ENCODE results near the gene TTLL3. TPM values are rescaled to one million over a fixed set of nuclear protein-coding genes. Genes with fewer than 3 reads are reported as not detected.

TTLL3 gene
- total and polyA plus RNA-seq, 2 of the 13 experiments (the other 11 are each of a cell fraction or from before 2014, with no cell fraction given), result 9.5 to 51.2 TPM

DNA sequence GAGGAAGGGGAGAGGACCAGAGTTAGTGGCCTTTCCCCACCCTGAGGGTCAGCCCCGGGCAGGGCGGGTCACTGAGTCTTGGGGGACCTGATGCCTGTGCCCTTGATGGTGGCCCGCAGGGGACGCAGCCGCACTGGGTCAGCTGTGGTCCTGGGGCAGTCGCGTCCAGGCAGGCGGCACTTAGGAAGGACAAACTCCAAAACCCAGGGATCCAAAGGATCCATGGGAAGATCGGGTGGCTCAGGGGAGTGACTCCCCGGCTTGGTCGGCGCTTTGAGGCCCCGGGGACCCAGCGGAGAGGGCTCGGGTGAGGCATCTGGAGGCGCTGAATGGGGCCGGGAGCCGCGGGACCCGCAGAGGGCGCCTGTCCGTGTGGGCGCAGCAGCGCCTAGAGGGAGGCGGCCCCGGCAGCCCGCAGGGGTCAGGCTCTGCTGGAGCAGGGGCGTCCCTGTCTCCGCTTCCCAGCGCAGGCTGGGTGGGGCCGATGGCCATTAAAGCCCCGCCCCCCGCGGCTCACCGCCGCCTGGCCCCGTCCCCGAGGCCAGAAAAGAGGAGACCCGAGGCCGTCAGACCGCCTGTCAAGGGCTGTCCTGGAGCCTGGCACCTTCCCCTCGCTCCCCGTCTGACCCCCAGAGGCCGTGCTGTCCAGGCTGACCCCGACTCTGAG is 52.5 kb downstream of the TTLL3 start (continued):
- TF ChIP-seq, protein P1, sequence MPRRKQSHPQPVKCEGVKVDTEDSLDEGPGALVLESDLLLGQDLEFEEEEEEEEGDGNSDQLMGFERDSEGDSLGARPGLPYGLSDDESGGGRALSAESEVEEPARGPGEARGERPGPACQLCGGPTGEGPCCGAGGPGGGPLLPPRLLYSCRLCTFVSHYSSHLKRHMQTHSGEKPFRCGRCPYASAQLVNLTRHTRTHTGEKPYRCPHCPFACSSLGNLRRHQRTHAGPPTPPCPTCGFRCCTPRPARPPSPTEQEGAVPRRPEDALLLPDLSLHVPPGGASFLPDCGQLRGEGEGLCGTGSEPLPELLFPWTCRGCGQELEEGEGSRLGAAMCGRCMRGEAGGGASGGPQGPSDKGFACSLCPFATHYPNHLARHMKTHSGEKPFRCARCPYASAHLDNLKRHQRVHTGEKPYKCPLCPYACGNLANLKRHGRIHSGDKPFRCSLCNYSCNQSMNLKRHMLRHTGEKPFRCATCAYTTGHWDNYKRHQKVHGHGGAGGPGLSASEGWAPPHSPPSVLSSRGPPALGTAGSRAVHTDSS (CRISPR knock-in tag; conservative IDR thresholded peaks at IDR 0.05), result no peak
- peak; percentile 95 for TF ChIP-seq ZBTB8A (CRISPR knock-in tag; IDR thresholded peaks at IDR 0.05; ENCODE audit: borderline replicate concordance, low read depth)
- TF ChIP-seq ARNT2 (CRISPR knock-in tag; IDR thresholded peaks at IDR 0.05; ENCODE audit: low read depth), result peak; percentile 71; the same call in 1 of the 2 replicates
- peak in 1 of 2 experiments; percentile 18; a peak in 1 of 4 replicates for TF ChIP-seq NR2F1 (CRISPR knock-in tag; IDR thresholded peaks at IDR 0.05)
- peak in 1 of 2 experiments; percentile 80; a peak in 3 of 4 replicates for TF ChIP-seq POLR2A (IDR thresholded peaks at IDR 0.05; ENCODE audit: insufficient read depth in 1 of 2, low read depth in 2 of 2, low read length in 2 of 2)
- peak; percentile 78; the same call in 1 of the 2 replicates for TF ChIP-seq KMT2A (CRISPR knock-in tag; IDR thresholded peaks at IDR 0.05)
- TF ChIP-seq, protein P2, sequence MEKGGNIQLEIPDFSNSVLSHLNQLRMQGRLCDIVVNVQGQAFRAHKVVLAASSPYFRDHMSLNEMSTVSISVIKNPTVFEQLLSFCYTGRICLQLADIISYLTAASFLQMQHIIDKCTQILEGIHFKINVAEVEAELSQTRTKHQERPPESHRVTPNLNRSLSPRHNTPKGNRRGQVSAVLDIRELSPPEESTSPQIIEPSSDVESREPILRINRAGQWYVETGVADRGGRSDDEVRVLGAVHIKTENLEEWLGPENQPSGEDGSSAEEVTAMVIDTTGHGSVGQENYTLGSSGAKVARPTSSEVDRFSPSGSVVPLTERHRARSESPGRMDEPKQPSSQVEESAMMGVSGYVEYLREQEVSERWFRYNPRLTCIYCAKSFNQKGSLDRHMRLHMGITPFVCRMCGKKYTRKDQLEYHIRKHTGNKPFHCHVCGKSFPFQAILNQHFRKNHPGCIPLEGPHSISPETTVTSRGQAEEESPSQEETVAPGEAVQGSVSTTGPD (CRISPR knock-in tag; IDR thresholded peaks at IDR 0.05), result no peak
- TF ChIP-seq, protein P3, sequence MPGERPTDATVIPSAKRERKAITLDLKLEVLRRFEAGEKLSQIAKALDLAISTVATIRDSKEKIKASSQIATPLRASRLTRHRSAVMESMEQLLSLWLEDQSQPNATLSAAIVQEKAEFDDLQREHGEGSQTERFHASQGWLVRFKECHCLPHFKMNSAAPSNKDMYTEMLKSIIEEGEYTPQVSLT (CRISPR knock-in tag; IDR thresholded peaks at IDR 0.05; ENCODE audit: borderline replicate concordance, low read depth), result no peak
- TF ChIP-seq IKZF4 (CRISPR knock-in tag; IDR thresholded peaks at IDR 0.05; ENCODE audit: borderline replicate concordance, low read depth, not compliant biosample characterization), result no peak
- peak; percentile 65; the same call in 1 of the 2 replicates for TF ChIP-seq MTA1 (CRISPR knock-in tag; IDR thresholded peaks at IDR 0.05; ENCODE audit: borderline replicate concordance)
- TF ChIP-seq, protein P4, sequence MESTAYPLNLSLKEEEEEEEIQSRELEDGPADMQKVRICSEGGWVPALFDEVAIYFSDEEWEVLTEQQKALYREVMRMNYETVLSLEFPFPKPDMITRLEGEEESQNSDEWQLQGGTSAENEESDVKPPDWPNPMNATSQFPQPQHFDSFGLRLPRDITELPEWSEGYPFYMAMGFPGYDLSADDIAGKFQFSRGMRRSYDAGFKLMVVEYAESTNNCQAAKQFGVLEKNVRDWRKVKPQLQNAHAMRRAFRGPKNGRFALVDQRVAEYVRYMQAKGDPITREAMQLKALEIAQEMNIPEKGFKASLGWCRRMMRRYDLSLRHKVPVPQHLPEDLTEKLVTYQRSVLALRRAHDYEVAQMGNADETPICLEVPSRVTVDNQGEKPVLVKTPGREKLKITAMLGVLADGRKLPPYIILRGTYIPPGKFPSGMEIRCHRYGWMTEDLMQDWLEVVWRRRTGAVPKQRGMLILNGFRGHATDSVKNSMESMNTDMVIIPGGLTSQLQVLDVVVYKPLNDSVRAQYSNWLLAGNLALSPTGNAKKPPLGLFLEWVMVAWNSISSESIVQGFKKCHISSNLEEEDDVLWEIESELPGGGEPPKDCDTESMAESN (CRISPR knock-in tag; conservative IDR thresholded peaks at IDR 0.05), result no peak; the same call in 1 of the 2 replicates
- TF ChIP-seq ESRRA (CRISPR knock-in tag; IDR thresholded peaks at IDR 0.05; ENCODE audit: low read depth), result no peak
- peak; percentile 49; the same call in 1 of the 2 replicates for TF ChIP-seq ZNF460 (CRISPR knock-in tag; IDR thresholded peaks at IDR 0.05; ENCODE audit: borderline replicate concordance)
- no peak for TF ChIP-seq TCF7L2 (IDR thresholded peaks at IDR 0.05; ENCODE audit: low read depth, low read length)
- TF ChIP-seq KAT2B (IDR thresholded peaks at IDR 0.05; ENCODE audit: borderline replicate concordance, low read depth, low read length), result no peak
- no peak for TF ChIP-seq SATB2 (CRISPR knock-in tag; IDR thresholded peaks at IDR 0.05)
- TF ChIP-seq ZNF878 (CRISPR knock-in tag; IDR thresholded peaks at IDR 0.05), result no peak
- no peak for TF ChIP-seq ZNF260 (CRISPR knock-in tag; IDR thresholded peaks at IDR 0.05; ENCODE audit: borderline replicate concordance, low read depth)
- TF ChIP-seq, protein P5, sequence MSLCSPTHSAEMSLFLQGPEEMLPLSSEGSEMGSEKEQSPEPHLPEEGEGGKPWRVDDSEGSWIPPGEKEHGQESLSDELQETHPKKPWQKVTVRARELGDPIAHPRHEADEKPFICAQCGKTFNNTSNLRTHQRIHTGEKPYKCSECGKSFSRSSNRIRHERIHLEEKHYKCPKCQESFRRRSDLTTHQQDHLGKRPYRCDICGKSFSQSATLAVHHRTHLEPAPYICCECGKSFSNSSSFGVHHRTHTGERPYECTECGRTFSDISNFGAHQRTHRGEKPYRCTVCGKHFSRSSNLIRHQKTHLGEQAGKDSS (CRISPR knock-in tag; IDR thresholded peaks at IDR 0.05; ENCODE audit: borderline replicate concordance, low read depth), result peak; percentile 61; the same call in 1 of the 2 replicates
- no peak for TF ChIP-seq TCF12 (IDR thresholded peaks at IDR 0.05)
- no peak for TF ChIP-seq TCF12 (CRISPR knock-in tag; IDR thresholded peaks at IDR 0.05)
- no peak for TF ChIP-seq ZFP62 (CRISPR knock-in tag; IDR thresholded peaks at IDR 0.05)

Data from HepG2 (cell line).